NCI-H345 treated with DMSO at 0.1 percent for 48 hours (cell line): ENCODE data around the gene IRGQ.
"Not testable (repeated sequence)": the region's sequence is repeated elsewhere in the genome, so short reads cannot be mapped to it uniquely, and the experiment has no call there.

Experiments used
- DNase-seq: peaks from one replicate; lab custom pipeline; 2025; ENCODE audit not compliant: unreplicated experiment; lab: John Stamatoyannopoulos, UW

The IRGQ gene

DNA sequence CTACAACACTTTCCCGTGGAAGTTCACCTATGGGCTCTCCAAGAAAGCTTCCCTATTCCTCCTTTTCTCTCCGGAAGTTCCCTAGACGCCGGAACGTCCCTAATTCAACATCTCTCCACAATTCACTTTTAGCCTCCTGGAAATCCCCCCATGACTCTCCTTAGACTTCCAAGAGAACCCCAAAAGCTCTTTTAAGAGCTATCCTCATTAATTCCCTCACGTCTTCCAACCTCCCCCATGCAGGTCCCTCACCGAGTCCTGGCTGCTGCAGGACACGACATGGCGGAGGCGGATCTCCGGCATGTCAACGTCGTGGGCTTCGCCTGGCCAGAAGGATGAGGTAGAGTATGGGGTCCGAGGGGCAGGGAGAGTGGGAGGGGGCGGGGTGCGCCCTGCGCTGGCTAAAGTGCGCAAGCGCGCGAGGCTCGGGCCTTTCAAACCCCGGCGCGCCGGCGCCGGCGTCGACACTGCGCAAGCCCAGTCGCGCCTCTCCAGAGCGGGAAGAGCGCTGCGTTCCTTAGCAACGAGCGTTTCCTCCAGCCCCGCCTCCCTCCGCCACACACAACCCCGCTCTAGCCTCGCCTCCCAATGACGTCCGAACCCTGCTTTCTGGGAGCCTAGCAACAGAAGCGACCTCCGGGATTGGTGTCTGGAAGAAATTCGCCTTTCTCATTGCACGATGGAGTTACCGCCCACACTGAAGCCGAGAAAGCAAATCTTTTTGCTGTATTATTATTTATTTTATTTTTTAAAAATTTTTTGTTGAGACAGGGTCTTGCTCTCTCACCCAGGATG is 20.6 kb downstream of the IRGQ start, which contains the start of the genes PINLYP and XRCC1:
PINLYP (plus strand) TSS at position 646 of the 795 bp plus-strand sequence. CDS start 1,391 bp downstream, outside the sequence.
XRCC1 (minus strand) TSS at position 372 of the 795 bp plus-strand sequence; CDS start at position 303, 69 bp downstream.
- DNase-seq, result peak; percentile 93

DNA sequence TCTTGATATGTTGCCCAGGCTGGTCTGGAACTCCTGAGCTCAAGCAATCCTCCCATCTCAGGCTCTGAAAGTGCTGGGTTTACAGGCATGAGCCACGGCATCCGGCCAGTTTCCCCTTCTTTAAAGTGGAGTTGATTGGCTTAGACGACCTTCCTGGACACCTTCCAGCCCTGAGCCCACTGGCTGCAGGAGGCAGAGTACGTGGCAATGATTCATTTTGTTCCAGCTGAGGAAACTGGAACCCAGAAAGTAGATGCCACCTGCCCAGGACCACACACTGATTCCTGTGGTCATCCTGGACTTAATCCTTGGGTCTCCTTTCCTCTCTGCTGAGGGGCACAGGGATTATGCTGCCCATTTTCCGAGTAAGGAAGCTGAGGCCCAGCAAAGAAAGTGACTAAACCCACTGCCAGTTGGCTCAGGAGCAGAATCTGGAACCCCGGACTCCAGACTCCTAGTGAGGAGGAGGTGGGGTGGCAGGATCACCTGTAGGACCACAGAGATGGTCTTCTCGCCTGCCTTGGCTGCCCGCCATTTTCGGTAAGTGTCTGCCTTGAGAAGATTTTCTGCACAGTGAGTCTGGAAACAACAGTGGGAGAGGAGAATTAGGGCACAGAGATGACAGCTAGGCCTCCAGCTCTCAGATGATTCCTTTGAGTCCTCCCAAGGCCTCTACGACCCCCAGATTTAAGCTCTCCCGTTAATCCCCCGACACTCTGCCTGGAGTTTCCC is 21.3 kb downstream of the IRGQ start:
- no peak for DNase-seq

DNA sequence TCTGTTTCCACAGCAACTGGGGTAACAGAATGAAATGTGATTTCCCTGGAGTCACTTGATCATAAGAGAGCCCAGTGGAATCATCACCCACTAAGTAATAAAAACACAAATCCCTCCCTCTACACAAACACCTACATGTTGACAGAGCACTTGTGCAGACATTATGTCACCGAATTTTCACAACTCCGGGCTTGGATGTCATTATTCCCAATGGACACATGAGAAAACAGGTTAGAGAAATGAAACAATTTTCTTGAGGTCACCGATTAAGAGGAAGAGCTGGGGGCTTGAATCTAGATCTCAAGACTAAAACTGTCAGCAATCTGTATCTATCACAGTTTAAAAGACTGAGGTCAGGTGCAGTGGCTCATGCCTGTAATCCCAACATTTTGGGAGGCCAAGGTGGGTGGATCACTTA is 23.8 kb downstream of the IRGQ start:
- DNase-seq, result no peak

GRCh38 chr19:43570174-43570791 is 25.7 kb downstream of the IRGQ start:
- DNase-seq, result peak; percentile 44

DNA sequence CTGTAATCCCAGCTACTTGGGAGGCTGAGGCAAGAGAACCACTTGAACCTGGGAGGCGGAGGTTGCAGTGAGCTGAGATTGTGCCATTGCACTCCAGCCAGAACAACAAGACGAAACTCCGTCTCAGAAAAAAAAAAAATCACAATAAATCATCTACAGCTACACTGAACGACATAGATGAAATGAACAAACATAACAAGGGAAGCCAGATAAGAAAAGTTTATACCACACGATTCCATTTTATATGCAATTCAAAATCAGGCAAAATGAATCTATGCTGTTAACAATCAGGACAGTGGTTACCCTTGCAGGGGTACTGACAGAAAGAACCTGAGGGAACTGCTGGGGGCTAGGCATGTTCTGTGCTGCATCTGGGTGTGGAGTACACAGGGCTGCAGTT is 26.3 kb downstream of the IRGQ start:
- no peak for DNase-seq

DNA sequence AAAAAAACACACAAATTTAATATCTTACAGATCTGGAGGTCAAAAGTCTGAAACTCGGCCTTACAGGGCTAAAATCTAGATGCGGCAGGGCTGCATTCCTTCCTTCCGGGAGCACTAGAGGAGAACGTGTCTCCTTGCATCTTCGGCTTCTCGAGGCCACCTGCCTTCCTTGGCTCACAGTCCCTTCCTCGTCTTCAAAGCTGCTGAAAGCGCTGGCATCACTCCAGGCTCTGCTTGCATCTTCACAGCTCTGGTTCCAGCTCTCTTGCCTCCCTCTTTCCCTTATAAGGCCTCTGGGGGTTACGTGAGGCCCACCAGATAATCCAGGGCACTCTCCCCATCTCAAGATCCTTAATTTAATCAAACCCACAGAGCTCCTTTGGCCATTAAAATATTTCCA is 31.1 kb downstream of the IRGQ start:
- DNase-seq, result no peak

DNA sequence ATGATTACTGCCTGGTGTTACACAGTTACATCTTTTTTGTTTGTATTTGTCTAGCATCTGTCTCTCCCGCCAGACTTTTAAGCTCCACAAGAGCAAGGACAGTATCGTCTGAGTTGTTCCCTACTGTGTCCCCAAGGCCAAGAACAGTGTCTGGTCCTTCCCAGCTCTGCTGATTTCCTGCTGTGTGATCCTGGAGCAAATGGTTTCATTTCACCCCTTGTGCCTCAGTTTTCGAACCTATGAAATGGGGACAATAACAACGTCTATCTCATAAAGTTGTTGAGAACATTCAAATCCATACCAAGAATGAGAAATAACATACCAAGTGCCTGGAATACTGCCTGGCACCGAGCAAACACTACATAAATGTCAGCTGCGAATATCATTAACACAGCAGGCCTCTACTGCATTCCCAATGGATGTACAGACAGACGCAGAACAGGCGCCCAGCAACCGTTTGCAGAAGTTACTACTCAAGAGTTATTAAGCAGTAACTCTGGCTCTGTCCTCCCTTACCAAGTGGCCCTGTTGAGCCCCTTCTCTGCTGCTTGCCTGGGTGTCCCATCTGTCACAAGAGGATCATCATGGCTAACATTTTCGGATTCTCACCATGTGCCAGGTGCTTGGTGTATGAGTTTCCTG is 32.0 kb downstream of the IRGQ start:
- DNase-seq, result no peak

GRCh38 chr19:43562698-43563241 is 33.2 kb downstream of the IRGQ start:
- DNase-seq, result no peak

- no peak for DNase-seq
Observed at GRCh38 chr19:43562226-43562697, 33.7 kb downstream of the IRGQ start.

DNA sequence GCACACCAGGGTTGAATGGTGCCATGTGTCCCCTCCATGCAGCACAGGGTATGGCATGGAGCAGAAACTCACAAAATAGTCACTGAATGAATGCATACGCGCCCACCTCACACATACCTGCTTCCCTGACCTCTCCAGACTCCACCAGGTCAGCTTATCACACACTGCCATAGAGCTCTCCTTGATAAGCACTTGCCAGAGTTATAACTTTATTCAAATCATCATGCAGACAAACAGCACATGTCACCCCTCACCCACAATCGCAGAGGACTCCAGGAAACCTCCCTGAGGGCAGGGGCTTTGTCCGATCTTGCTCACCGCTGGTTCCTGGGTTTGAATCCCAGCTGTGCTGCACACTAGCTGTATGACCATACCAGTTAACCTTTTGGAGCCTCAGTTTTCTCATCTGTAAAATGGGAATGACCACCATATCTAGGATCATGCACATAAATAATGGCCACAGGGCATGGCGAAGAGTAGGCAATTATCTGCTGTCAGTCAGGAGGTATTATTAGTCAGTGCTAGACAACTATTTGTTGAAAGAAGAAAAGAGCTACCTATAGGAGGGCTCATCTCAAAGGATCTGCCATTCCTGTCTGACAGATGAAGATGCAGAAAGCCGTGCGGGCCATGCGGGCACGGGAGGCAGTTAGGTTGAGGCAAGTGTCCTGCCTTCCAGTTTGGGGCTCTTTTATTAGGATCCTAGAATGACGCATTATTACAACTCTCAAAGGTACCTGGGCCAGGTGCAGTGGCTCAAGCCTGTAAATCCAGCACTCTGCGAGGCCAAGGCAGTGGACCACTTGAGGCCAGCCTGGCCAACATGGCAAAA is 34.6 kb downstream of the IRGQ start:
- no peak for DNase-seq

GRCh38 chr19:43560687-43561086 is 35.2 kb downstream of the IRGQ start:
- DNase-seq, result no peak

DNA sequence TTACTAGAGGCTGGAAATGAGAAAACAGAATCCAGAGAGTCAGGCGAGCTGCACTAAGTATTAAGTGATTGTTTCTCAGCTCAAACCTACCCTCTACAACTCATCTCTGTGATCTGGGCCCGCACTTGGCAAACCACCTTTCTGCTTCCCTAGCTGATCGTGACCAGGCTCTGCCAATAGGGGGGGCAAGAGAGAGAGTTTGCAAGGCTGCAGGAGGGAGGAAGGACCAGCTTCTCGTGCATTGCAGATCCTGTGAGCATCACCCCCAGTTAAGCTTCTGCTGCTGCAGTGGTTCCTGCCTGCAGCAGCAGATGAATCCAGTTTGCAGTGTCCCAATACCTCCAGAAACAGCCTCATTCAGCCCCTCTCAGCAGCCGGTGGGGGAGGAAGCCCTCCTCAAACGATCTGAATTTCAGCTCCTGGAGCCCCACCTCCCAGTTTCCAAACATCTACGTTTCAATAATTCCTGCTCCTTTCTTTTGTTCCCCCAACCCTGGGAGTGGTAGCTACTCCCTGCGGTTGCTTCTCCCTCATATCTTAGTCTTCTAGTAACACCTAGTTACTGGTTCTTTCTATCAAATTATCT is 40.7 kb downstream of the IRGQ start:
- no peak for DNase-seq

GRCh38 chr19:43554317-43554895 is 41.5 kb downstream of the IRGQ start:
- DNase-seq, result no peak

GRCh38 chr19:43553656-43554055 is 42.3 kb downstream of the IRGQ start:
- no peak for DNase-seq

DNA sequence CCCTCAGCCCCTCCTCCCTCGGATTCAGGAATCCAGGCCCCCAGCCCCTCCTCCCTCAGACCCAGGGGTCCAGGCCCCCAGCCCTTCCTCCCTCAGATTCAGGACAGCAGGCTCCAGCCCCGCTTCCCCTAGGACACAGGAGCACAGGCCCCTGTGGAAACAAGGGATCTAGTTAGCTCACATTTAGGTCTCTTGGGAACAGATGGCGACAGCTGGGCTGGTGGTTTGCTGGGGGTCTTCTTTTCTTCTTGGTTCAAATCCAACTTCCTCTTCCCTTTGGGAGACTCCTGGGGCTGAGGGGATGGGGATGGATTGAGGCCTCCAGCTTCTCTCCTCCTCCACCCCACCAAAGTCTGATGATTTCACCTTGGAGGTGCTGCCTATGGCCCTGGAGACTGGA is 43.3 kb downstream of the IRGQ start:
- no peak for DNase-seq

DNA sequence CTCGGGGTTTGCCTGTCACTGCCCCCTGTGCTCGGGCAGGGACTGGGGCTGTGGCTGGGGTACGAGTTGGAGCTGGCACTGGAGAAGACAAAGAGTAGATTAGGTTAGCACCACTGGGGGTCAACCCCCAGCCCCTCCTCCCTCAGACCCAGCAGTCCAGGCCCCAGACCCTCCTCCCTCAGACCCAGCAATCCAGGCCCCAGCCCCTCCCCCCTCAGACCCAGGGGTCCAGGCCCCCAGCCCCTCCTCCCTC is 43.8 kb downstream of the IRGQ start:
- DNase-seq, result no peak

GRCh38 chr19:43551399-43552197 is 44.3 kb downstream of the IRGQ start:
- no peak for DNase-seq

GRCh38 chr19:43548706-43549105 is 47.2 kb downstream of the IRGQ start:
- no peak for DNase-seq

- DNase-seq, result not testable (repeated sequence)
Observed at GRCh38 chr19:43547926-43548325, 48.0 kb downstream of the IRGQ start.
